HG02840 (cell line): ENCODE results near the gene CFAP251.
"Not testable (repeated sequence)": the region's sequence is repeated elsewhere in the genome, so short reads cannot be mapped to it uniquely, and the experiment has no call there.

Experiments
- ATAC-seq: cut with Tn5 transposase; IDR thresholded peaks from one replicate; pipeline ENCODE4 v1.9.1; 2021; ENCODE audit warnings: mild to moderate bottlenecking, moderate library complexity, moderate number of reproducible peaks; ENCODE audit not compliant: unreplicated experiment, low FRiP score

The CFAP251 gene

DNA sequence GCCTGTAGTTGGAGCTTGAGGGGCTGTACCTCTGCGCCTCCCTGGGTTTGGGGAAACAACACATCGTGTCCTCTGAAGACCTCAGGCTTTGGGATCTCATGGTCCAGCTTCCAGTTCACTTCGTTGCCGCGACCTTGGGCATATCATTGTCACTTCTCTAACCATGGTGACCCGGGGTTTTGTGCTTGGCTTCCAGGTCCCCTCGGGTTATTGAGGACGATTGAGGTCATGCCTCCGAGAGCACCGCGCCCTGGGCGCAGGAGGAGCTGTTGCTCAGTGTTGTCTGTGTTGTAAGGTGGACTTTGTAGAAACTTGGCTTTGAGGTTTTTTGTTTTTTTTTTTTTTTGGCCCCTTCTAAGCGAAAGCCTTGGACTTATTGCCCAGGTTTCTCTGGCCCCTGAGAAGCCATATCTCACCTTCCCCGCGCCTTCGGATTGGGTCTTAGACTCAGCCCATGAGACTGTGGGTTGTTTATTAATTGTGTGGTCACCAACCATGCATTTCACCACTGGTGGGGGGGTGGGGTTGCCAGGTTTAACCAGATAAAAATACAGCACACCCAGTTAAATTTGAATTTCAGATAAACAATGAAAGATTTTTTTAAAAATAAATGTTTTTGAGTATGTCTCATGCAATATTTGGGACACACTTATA lies 105.9 kb downstream of the CFAP251 start:
- no peak for ATAC-seq

DNA sequence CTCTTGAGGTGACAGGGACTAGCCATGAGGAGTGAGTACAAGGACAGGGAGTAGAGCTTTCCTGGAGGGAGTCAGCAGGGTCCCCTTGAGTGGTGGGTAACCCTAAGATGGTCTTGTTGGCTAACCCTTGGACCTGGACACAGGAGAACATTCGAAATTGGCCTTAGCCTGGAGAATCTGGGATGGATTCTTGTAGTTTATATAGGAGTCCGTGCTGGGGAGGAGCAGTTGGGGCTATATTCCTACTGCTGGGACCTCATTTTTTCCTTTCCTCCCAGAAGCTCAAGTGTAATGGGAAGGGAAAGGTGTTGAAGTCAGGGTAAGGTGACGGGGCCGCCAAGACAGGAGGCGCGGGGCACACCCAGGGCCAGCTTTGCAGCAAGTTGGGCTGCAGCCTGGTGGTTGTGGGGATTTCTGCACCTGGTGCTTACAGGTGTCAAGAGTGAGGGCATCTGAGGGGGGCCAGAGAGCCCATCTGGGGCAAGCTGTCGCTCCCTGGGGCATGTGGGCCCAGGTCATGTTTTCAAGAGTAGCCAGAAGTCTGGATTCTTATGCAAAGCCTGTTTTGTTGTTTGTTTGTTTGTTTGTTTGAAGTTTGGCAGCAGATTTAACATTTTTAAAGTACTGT lies 108.4 kb downstream of the CFAP251 start:
- ATAC-seq: no peak

GRCh38 chr12:122028165-122028904 lies 109.9 kb downstream of the CFAP251 start:
- no peak for ATAC-seq

DNA sequence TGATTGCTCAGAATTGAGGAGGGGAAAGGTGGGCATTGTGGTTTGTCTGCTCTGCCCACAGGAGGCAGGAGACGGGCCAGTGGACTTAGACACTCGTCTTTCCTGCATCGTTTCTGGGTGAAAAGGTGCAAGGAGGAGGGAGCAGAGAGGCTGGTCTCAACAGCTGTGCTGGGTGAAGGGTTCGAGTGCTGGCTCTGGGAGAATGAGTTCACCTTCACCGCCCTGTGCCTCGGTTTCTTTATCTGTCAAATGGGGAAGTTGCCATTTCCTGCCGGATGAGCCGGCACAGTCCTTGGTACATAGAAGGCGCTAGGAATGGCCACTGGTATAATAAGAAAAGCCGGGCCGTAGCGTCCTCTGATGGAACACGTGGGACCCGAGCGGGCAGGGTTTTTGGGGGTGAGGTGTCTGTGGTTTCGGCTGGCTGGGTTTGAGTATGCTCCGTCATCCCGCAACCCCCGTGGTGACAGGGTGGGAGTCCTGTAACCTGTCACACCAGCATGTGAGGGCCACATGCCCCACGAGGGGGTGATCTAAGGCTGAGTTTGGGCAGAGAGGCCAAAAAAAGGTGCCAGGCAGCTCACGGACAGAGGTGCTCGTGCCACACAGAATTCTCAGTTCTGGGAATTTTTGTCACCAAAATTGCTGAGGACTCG lies 110.6 kb downstream of the CFAP251 start:
- ATAC-seq: no peak

DNA sequence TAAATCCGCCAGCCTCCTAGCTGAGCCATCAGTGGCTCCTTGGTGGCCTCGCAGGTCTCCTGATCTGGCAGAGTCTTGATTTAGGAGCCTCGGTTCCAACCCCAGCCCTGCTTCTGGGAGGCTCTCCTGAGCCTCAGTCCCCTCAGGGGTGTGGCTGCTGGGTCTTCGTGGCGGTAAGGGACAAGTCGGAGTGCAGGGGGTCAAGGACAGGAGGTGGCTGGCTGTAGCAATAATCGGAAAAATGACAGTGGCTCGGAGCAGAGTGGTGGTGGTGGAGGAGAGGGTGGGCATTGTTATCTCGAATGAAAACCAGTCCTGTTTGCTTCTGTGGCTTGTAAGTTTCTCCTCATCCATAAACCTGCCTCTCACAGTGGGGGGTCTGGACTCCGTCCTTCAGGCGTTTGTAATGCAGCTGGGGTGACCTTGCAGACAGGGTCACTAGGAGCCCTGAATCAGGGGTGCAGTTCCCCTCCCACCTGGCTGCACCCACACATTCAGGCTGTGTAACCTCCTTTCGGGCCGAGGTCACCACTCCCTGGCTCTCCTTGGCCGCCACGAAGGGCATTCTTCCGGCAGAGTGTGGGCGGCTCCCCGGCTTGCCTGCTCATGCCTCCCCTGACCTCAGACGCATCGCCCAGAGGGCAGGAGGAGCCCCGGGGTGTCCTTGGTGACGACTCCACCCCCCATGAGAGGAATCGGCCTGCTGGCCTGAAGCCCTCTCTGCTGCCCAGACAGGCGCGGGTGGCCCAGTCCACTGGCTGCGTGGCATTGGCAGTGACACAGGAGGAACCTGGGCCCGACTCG lies 111.4 kb downstream of the CFAP251 start:
- no peak for ATAC-seq

- ATAC-seq: no peak
Measured at GRCh38 chr12:122030424-122031035, 112.1 kb downstream of the CFAP251 start.

DNA sequence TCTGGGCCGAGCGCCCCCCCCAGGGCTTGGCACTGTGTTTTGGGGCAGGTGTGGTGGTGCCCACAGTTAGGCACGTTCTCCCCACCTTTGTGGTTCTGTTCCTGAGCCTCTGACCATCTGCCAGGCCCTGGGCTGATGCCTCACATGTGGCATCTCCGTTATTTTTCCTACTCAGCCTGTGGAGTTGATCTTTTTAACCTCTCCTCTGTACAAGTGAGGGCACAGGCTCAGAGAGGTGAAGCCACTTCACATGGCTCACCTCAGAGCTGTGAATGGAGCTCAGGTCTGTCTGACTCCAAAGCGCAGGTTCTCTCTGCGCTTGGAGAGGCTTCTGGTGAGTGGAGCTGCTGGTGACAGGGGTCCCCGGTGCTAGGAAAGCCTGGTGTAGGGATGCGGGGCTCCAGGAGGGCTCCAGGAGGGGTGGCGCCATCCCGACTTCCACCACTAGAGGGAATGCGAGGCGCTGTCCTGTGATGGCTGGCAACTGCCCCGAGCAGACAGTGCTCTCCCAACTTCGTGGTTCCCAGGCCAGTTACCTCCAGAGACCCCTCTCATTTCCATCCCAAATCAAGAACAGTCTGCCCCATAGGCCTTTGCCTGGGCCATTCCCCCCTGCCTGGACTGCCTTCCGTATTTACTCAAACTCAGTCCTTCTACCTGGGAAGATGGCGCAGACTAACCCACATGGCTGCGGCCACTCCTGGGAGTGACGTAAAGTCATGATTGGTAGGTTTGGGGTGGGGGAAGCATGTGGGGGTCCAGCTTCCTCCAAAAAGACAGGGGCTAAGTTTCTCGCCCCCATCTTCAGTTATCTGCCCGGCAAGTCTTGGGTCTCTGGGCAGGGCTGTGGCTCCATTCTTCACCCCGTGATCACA lies 113.2 kb downstream of the CFAP251 start:
- no peak for ATAC-seq

DNA sequence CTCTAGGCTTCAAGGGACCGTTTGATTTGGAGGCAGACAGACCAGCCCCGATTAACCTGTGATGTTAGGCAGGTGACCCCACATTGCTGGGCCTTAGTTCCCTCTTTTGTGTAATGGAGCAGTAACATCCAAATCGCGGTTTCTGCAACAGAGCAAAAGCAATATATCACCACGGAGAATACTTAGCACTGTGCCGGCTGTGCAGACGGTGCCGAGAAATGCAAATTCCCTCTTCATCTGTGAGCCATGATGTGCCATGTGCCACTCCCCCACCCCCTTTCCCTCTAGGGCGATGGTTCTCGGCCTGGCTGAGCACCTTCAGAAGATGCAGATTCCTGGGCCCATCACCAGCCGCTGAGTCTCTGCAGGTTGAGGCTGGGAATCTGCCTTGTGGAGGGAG lies 114.2 kb downstream of the CFAP251 start:
- no peak for ATAC-seq

GRCh38 chr12:122035292-122035691 lies 116.9 kb downstream of the CFAP251 start:
- no peak for ATAC-seq

DNA sequence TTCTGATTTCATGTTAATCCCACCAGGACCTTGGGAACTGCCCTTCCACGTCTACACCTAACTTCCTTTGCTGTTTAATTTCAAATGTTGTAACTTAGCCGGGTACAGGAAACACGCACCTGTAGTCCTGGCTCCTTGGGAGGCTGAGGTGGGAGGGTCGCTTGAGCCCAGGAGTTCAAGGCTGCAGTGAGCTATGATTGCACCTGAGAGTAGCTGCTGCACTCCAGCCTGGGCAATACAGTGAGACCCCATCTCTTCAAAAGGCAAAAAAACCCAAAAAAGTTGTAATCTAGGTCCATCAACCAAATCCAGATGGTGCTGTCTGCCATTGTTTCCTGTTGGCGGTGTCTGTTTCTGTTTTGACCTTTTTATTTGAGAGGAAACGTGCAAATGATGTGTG lies 117.8 kb downstream of the CFAP251 start:
- ATAC-seq: no peak

- ATAC-seq: no peak
Measured at GRCh38 chr12:122040579-122041386, 122.4 kb downstream of the CFAP251 start.

DNA sequence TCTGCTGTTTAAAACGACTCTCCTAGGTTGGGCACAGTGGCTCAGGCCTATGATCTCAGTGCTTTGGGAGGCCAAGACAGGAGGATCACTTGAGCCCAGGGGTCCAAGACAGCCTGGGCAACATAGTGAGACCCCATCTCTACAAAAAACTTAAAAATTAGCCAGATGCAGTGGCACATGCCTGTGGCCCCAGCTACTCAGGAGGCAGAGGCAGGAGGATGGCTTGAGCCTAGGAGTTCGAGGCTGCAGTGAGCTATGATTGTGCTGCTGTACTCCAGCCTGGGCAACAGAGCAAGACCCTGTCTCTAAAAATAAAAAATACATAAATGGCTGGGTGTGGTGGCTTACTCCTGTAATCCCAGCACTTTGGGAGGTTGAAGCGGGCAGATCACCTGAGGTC lies 123.1 kb downstream of the CFAP251 start:
- not testable (repeated sequence) for ATAC-seq

DNA sequence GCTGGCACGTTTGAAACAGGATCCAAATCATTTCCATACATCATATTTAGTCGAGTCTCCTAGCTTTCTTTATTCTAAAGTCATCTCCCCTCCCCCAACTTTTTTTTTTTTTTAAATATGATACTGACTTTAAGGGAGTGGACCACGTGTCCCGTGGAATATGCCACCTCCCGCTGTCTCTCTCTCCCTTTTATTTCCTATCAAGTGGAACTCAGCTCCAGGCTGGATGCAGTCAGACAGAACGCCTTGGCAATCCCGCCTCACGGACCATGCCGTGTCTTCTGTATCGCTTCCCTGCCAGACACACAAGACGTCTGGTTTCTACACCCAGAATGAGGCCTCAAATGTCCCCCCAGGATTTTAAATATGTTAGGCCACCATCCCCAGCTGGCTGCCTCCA lies 124.5 kb downstream of the CFAP251 start:
- no peak for ATAC-seq

DNA sequence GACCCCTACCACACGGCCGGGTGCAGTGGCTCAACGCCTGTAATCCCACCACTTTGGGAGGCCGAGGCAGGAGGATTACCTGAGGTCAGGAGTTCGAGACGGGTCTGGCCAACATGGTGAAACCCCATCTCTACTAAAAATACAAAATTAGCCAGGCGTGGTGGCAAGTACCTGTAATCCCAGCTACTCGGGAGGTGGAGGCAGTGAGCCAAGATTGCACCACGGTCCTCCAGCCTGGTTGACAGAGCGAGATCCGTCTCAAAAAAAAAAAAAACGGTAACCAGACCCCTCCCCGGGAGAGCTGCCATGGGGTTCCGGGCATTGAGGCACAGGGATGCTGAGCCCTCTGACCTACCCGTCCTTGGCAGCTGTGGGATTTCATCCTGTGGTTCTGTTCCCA lies 125.1 kb downstream of the CFAP251 start:
- ATAC-seq: no peak

GRCh38 chr12:122045262-122045661 lies 126.9 kb downstream of the CFAP251 start:
- ATAC-seq: no peak

- no peak for ATAC-seq
Measured at GRCh38 chr12:122046145-122046544, 127.8 kb downstream of the CFAP251 start.

- ATAC-seq: no peak
Measured at GRCh38 chr12:122048151-122048550, 129.8 kb downstream of the CFAP251 start.

DNA sequence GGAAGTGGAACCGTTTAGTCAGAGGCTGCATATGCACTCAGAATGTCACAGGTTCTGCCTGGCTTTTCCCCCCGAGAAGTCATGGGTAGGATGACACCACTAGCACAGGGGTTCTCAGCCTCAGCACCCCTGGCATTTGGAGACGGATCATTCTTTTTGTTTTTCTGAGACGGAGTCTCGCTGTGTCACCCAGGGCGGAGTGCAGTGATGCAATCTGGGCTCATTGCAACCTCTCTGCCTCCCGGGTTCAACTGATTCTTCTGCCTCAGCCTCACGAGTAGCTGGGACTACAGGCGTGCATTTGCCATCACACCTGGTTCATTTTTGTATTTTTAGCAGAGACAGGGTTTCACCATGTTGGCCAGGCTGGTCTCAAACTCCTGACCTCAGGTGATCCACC lies 131.4 kb downstream of the CFAP251 start:
- no peak for ATAC-seq
